Activated CD4-positive, alpha-beta T cell treated with anti-CD3 and anti-CD28 coated beads, Interleukin-2, amount 50 U/mL, for 48 hours (primary cell): ENCODE data around the gene OR6C2.
"Not testable (repeated sequence)": the region's sequence is repeated elsewhere in the genome, so short reads cannot be mapped to it uniquely, and the experiment has no call there.

Experiments used
- DNase-seq, 2 experiments: peaks; one replicate each; pipeline ENCODE4 v3.0.0-alpha.2; 2020

OR6C2 gene

DNA sequence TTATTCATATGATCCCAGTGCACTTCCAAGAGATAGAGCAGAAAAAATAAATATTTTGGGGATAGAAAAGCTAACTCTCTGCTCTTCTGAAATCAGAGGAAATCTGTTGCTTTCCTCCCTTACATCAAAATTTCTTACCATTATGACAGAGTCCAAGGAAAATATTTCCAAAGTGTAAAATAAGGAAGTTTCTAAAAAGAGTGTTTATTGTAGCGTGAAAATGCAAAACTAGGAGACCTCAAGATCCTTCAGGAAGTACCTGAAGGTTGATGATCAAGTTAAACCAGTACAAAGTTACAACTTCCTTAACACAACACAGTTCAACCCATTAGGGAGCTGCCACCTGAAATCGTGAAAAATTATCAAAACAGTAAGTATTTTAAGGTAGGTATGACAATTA is at the start of gene OR6C2:
Gene OR6C2 (plus strand): TSS at position 301 of the 400 bp plus-strand sequence. CDS start 8,138 bp downstream, outside the sequence.
- DNase-seq, result no peak

DNA sequence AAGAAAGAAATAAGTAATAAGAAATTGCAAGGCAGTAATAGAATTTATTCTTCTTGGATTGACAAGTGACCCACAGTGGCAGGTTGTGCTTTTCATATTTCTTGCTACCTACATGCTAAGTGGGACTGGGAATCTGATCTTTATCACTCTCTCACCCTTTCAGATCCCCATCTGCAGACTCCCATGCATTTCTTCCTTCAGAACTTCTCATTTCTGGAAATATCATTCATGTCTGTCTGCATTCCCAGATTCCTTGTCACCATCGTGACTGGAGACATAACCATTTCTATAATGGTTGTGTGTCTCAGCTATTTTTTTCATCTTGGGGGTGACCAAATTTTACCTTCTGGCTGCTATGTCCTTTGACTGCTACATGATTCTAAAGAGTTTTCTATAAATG is 47.5 kb upstream of the OR6C2 start:
- DNase-seq, result no peak

GRCh38 chr12:55400229-55400628 is 43.6 kb upstream of the OR6C2 start, which contains the start of gene OR6C65:
Gene OR6C65, plus strand, starts transcription at chr12:55400529. Its CDS starts 0 bp downstream, at chr12:55400529.
- DNase-seq, result no peak

DNA sequence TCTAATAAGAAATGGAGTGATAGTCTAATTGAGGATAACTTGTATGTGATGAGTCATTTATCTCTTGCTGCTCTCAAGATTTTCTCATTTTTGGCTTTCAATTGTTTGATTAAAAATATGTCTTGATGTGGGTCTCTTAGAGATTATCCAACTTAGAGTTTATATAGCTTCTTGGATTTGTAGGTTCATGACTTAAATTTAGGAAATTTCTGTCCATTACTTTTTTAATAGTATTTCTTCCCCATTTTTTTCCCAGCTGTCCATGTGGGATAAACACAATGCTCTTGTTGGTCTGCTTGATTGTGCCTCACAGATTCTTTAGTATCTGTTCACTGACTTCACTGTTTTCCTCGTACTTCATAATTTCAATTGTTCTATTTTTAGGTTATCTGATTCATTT is 36.0 kb upstream of the OR6C2 start:
- DNase-seq, result no peak

- DNase-seq, result not testable (repeated sequence)
These were observed 34.7 kb upstream of the OR6C2 start for GRCh38 chr12:55409133-55409532.

GRCh38 chr12:55412138-55412537 is 31.7 kb upstream of the OR6C2 start:
- DNase-seq, result not testable (repeated sequence)

GRCh38 chr12:55413498-55414388 is 30.1 kb upstream of the OR6C2 start:
- not testable (repeated sequence) for DNase-seq

GRCh38 chr12:55414396-55414823 is 29.5 kb upstream of the OR6C2 start:
- not testable (repeated sequence) for DNase-seq

DNA sequence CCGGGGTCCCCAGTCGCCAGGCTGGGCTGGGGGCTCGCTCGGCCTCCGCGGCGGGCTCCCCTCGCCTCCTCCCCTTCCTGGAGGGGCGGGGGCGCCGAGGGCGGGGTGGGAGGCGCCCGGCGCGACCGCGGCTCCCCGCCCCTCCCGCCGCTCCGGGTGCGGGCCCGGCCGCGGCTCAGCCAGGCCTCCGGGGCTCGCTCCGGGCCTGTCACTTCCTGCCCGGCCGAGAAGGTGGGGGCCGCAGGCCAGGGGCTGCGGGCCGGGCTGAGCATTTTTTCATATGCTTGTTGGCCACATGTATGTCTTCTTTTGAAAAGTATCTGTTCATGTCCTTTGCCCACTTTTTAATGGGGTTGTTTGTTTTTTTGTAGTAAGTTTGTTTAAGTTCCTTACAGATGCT is 29.0 kb upstream of the OR6C2 start:
- not testable (repeated sequence) for DNase-seq

DNA sequence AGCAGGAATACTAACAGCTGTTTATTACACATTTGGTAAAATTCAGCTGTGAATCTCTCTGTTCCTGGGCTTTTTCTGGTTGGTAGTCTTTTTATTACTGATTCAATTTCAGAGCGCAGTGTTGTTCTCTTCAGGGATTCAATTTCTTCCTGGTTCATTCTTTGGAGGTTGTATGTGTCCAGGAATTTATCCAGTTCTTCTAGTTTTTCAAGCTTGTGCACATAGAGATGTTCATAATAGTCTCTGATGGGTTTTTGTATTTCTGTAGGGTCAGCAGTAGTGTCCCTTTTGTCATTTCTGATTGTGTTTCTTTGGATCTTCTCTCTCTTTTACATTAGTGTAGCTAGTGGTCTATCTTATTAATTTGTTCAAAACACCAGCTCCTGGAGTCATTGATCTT is 26.9 kb upstream of the OR6C2 start:
- no peak for DNase-seq

DNA sequence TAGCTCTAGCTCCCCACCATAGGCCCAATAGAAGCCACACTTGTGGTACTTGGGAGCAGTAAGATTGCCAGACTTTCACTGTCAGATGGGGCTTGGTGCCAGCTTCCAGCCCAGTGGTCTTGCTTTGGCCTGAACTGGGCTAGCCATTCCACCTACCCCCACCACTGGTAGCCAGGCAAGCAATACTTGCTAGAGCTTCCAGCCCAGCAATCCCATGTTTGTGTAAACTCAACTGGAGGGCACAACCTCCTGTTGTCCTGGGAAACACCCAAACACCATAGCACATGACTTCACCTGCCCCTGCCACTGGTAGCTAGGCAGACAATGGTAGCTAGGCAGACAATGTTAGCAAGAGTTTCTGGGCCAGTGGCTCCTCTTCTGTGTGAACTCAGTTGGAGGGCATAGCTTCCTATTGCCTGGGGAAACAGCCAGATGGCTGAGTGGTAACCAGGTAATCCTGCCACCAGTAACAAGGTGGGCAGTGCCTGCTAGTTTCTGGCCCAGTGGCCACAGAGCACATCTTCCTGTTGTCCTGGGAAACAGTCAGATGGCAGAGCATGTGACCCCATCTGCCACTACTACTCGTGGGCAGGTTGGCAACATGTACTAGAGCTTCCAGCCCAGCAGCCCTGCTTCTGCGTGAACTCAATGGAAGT is 23.4 kb upstream of the OR6C2 start:
- DNase-seq, result no peak

DNA sequence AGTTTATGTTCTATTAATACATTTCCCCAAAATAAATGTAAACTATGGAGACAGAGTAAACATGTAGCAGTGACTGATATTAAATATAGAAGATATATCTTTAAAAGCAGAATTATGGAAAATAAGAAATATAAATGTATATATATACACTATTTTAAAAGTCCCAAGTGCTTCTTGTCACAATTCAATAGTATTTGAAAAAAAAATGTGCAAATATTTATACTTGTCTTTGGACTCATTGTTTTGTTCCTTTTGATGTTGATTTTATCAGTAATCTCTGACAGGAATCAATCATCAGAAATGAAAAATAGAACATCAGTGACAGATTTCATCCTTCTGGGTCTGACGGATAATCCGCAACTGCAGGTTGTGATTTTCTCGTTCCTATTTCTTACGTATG is 17.9 kb upstream of the OR6C2 start, which contains the start of gene OR6C76:
Gene OR6C76 (plus strand): TSS at position 301 of the 400 bp plus-strand sequence. CDS start 0 bp downstream, at position 301.
- DNase-seq, result no peak

GRCh38 chr12:55428331-55429243 is 15.3 kb upstream of the OR6C2 start:
- DNase-seq, result no peak

GRCh38 chr12:55441233-55441632 is 2.6 kb upstream of the OR6C2 start:
- DNase-seq, result not testable (repeated sequence)

GRCh38 chr12:55445357-55445756 is 1.5 kb downstream of the OR6C2 start:
- DNase-seq, result no peak

DNA sequence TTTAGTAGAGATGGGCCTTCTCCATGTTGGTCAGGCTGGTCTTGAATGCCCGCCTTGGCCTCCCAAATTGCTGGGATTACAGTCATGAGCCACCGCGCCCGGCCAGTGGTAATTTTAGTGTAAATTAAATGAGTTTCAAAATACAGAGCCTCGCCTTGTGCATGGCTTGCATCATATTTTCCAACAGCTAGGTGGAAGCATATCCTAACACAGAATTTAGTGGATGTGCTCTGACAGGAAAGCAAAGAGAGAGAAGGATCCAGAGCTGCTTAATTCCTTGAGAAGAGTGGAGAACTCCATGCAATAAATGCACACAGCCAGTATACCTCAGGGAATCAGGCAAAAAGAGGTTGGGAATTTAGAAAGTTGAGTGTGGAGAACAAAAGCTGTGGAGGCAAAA is 2.5 kb downstream of the OR6C2 start:
- no peak for DNase-seq

GRCh38 chr12:55448825-55449224 is 4.9 kb downstream of the OR6C2 start:
- no peak for DNase-seq

- DNase-seq, result not testable (repeated sequence)
These were observed 21.1 kb downstream of the OR6C2 start for GRCh38 chr12:55464926-55465325.

GRCh38 chr12:55467836-55468235 is 24.0 kb downstream of the OR6C2 start:
- no peak for DNase-seq

DNA sequence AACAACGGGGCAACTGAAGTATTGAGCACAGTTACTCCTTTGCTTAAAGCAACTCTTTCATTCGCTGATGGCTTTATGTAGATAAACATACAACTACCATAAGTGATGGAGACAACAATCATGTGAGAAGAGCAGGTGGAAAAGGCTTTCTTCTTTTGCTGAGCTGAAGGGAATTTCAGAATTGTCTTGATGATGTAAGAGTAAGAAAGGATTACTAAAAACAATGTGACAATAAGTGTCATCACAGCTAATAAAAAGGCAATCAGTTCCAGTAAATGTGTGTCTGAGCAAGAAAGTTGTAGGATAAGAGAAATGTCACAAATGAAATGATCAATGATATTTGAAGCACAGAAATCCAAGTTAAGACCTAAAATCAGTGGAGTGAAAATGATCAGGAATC is 25.4 kb downstream of the OR6C2 start:
- no peak for DNase-seq

DNA sequence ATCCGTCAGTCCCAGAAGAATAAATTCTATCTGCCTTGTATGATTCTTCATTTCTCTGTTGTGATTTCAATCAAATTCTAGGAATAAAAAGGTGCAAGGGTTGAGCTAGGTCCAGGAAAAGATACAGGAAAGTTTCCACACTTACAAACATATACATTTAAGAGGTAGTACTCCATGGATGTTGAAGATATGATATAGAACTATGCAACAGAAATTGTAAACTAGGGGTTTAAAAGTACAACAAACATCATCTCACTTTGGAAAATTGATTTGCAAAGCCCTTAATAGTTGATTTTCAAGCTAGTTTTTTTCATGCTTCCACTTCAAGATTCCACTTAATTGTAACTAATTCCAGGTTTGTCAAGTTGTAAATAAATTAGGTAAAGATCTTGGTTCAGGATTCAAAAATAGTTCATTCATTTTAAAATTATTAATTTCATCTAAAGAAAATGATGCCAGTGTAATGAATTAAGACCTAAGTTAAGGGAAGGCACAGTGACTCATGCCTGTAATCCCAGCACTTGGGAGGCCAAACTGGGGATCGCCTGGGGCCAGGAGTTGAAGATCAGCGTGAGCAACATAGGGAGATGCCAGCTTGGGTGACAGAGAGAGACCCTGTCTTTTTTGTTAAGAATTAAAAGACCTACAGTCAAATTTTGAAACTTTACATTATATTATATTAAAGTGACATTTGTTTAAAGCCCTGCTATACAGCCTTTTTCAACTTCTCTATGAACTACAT is 26.4 kb downstream of the OR6C2 start, which contains the start of gene OR6C70:
Gene OR6C70 (minus strand): TSS at position 51 of the 742 bp plus-strand sequence. CDS start 0 bp downstream, at position 51.
- no peak for DNase-seq

GRCh38 chr12:55472264-55472663 is 28.4 kb downstream of the OR6C2 start:
- no peak for DNase-seq
